MCF 10A (cell line): ENCODE data around the gene NHLRC4. TPM values are rescaled to one million over a fixed set of nuclear protein-coding genes. Genes with fewer than 3 reads are reported as not detected.

Experiments used
- BruUV-seq: library from RNA; stranded (reverse); fragments of 400-500 nt; replicated peaks from 2 replicates; lab custom pipeline; 2021; lab: Mats Ljungman, UMichigan
- CTCF ChIA-PET: fragments of 300-600 bp; sonication (Branson Sonifier 250); formaldehyde crosslinking; extraction: SDS; loops from one replicate; lab custom pipeline; 2021; ENCODE audit warnings: antibody characterized with exemption, inconsistent platforms; lab: Yijun Ruan, JAX
- POLR2A ChIA-PET: fragments of 300-600, 350-650 bp; sonication (Branson Sonifier 250); formaldehyde crosslinking; extraction: SDS; loops from one replicate; lab custom pipeline; 2020; ENCODE audit warnings: antibody characterized with exemption, inconsistent platforms; lab: Yijun Ruan, JAX
- DNase-seq: peaks from one replicate; pipeline ENCODE4 v3.0.0-alpha.2; 2018; ENCODE audit not compliant: unreplicated experiment
- H3K27ac Mint-ChIP-seq: one replicate; pipeline ENCODE4 v1.8.0; 2022; ENCODE audit warnings: mild to moderate bottlenecking, low read depth, mixed read lengths; ENCODE audit not compliant: unreplicated experiment
- H3K27me3 Mint-ChIP-seq: one replicate; pipeline ENCODE4 v1.8.0; 2022; ENCODE audit warnings: mixed read lengths; ENCODE audit not compliant: insufficient read depth, unreplicated experiment
- H3K36me3 Mint-ChIP-seq: one replicate; pipeline ENCODE4 v1.8.0; 2022; ENCODE audit warnings: mild to moderate bottlenecking, moderate library complexity, mixed read lengths; ENCODE audit not compliant: insufficient read depth, unreplicated experiment
- H3K4me1 Mint-ChIP-seq: one replicate; pipeline ENCODE4 v1.8.0; 2022; ENCODE audit warnings: mixed read lengths; ENCODE audit not compliant: insufficient read depth, unreplicated experiment
- H3K4me3 Mint-ChIP-seq: one replicate; pipeline ENCODE4 v1.8.0; 2022; ENCODE audit warnings: mild to moderate bottlenecking, moderate library complexity, mixed read lengths; ENCODE audit not compliant: unreplicated experiment
- H3K9me3 Mint-ChIP-seq: one replicate; pipeline ENCODE4 v1.8.0; 2022; ENCODE audit warnings: mixed read lengths; ENCODE audit not compliant: unreplicated experiment
- CTCF ChIP-seq: fragments of 200-600 bp; IDR thresholded peaks from one replicate; pipeline ENCODE4 v1.8.0; 2022; ENCODE audit warnings: antibody characterized with exemption, mild to moderate bottlenecking; ENCODE audit not compliant: unreplicated experiment
- intact Hi-C: fragments of 100-400 bp; cut with micrococcal nuclease; formaldehyde crosslinking; loops from 2 replicates; pipeline ENCODE4 v1.14.1; 2022
- total RNA-seq: library from RNA; stranded (reverse); gene quantifications from 2 replicates; pipeline ENCODE4 v1.2.3, GENCODE V29; 2022

The NHLRC4 gene
- total RNA-seq, 1 experiment from 2014 or later: not detected

DNA sequence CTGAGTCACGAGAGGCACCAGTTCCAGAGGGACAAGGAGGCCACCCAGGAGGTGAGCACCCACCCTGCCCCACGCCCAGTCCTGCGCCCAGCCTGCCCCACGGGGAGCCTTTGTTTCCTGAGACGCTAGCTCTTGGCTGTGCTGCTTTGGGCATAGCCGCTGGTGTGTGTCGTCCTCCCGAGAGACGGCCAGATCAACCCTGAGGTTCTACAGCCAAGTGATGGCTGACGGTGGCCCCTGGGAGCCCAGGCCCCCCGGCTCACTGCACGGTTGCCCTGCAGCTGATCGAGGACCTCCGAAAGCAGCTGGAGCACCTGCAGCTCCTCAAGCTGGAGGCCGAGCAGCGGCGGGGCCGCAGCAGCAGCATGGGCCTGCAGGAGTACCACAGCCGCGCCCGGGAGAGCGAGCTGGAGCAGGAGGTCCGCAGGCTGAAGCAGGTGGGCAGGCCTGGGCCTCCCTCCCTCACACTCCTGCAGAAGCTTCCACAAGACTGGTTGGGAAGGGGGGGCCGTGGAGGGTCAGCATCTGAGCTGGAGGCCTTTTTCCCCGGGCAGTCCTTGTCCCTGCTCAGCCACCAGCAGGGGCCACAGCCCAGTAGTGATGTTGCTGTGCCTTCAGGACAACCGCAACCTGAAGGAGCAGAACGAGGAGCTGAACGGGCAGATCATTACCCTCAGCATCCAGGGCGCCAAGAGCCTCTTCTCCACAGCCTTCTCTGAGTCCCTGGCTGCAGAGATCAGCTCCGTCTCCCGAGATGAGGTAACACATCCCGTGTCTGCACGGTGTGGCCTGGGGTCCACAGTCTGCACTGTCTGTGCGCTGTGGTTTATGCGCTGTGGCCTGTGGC lies 46.7 kb upstream of the NHLRC4 start:
- DNase-seq: no peak
- no peak for TF ChIP-seq CTCF
- Mint-ChIP-seq H3K4me1 (no peaks in the 10 kb centered on the region), H3K27me3 (no peaks in the 10 kb centered on the region), H3K9me3 (no peaks in the 10 kb centered on the region), H3K4me3 (no peak overlapping the region), H3K36me3 (peaks cover 35% of the 10 kb centered on the region), H3K27ac (no peak overlapping the region)
- ChIA-PET POLR2A (interaction anchor here (0.7 kb wide), 1 partner anchor 119 kb away, joined by 3 read pairs; no protein-coding TSS in a partner anchor), CTCF (interaction anchor here (0.6 to 1.3 kb wide), 3 partner anchors 14 to 102 kb away, joined by 3 to 4 read pairs (median 3); no protein-coding TSS in a partner anchor)
- TSS peak; percentile 27 for BruUV-seq
- intact Hi-C loops: loop anchor here (10.0 kb wide), 1 partner anchor 95 kb away; the partner anchor contains the start of gene RAB11FIP3

- peaks cover 35% of the 10 kb centered on the region for H3K36me3 Mint-ChIP-seq
- no peak for DNase-seq
- no peaks in the 10 kb centered on the region for H3K9me3 Mint-ChIP-seq
- H3K27me3 Mint-ChIP-seq: no peaks in the 10 kb centered on the region
- intact Hi-C loops: loop anchor here (10.0 kb wide), 1 partner anchor 96 kb away; the partner anchor contains the start of gene RAB11FIP3
- POLR2A ChIA-PET: no interaction called here
- BruUV-seq: no TSS peak
- no peak for TF ChIP-seq CTCF
- H3K27ac Mint-ChIP-seq: no peak overlapping the region
- peaks cover 7% of the 10 kb centered on the region for H3K4me1 Mint-ChIP-seq
- CTCF ChIA-PET: interaction anchor here (0.7 to 1.3 kb wide), 2 partner anchors 15 to 101 kb away, joined by 3 to 4 read pairs; no protein-coding TSS in a partner anchor
- no peak overlapping the region for H3K4me3 Mint-ChIP-seq
These were observed 46.0 kb upstream of the NHLRC4 start for GRCh38 chr16:520847-521246.

DNA sequence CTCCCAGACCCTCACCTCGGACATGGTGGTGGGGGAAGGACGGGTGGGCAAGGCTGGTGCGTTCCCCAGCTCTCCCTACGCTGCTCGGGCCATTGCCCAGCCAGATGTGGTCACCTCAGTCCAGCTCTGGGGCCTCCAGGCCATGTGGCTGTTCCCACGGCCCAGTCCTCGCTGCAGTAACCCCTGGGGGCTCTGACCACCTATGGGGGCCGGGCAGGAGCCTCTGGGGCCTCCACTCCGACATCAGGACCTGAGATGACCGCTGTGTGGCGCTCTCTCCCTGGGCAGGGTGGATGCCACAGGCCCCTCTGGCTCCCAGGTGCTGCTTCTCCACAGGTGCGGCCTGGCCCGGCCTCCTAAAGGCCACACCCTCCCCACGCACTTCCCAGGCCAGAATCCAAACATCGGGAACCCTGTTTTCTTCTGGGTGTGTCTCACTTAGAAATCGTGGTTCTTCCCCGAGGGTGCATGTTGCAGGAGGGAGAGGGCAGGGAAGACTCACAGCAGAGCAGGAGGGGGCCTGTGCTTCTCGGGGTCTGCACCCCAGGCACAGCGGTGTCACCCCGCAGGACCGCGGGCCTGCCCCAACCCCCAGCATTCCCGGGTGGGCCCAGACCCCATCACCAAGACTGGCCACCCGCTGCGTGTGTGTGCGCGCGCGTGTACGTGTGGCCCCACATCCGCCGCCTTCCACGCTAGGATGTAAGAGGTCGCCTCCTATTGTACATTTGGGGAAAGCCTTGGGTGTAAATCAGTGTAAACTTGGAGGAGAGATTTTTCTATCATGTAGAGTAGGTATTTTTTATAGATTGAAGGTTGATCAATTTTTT lies 45.2 kb upstream of the NHLRC4 start:
- intact Hi-C loops: loop anchor here (10.0 kb wide), 1 partner anchor 97 kb away; the partner anchor contains the start of gene RAB11FIP3
- no peak overlapping the region for H3K4me3 Mint-ChIP-seq
- H3K27ac Mint-ChIP-seq: no peak overlapping the region
- peak; percentile 42 for DNase-seq
- no TSS peak for BruUV-seq
- no peaks in the 10 kb centered on the region for H3K9me3 Mint-ChIP-seq
- no peak for TF ChIP-seq CTCF
- H3K4me1 Mint-ChIP-seq: peaks cover 8% of the 10 kb centered on the region
- H3K36me3 Mint-ChIP-seq: peaks cover 38% of the 10 kb centered on the region
- ChIA-PET CTCF (interaction anchor here (1.3 kb wide), 1 partner anchor 15 kb away, joined by 4 read pairs; no protein-coding TSS in a partner anchor), POLR2A (no interaction called here)
- no peaks in the 10 kb centered on the region for H3K27me3 Mint-ChIP-seq
